ENCODE data around the gene TPGS1.

- no peak for TF ChIP-seq CTCF (IDR thresholded peaks at IDR 0.05)
- no peak for TF ChIP-seq POLR2A (IDR thresholded peaks at IDR 0.05)
- TF ChIP-seq POLR2AphosphoS5 (IDR thresholded peaks at IDR 0.05), result no peak
These were observed 11.4 kb downstream of the TPGS1 start for GRCh38 chr19:518598-519231.

Data from breast epithelium (tissue), 3 donors.